ENCODE results near the gene ZC3H14. TPM values are rescaled to one million over a fixed set of nuclear protein-coding genes. Genes with fewer than 3 reads are reported as not detected.

Gene ZC3H14
- polyA plus RNA-seq, 1 of the 3 experiments (the other 2 are of a cell fraction), result 61.5 TPM

DNA sequence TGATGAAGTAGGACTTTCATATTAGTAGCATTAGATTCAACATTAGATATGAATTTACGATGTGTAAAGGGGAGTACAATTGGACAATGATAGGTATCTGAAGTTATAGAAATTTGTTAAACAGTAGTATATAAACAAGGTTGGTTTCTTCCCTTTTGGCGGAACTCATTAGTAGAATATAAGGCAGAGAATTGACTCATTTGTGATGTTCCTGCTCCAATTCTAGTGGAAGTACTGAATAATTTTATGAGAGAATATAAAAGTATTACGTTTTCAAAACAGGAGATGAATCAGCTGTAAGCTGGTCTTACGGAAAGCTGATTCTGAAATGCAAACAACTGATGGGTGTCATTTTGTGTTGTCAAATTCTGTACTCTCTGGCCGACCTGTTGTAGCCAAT lies 13.4 kb downstream of the ZC3H14 start:
- no peak overlapping the region for H2AFZ ChIP-seq (ENCODE audit: low read depth)
- no peaks in the 10 kb centered on the region for H3K27me3 ChIP-seq (ENCODE audit: insufficient read depth)
- H3K9me3 ChIP-seq, result no peaks in the 10 kb centered on the region
- DNase-seq, result no peak
- H3K4me2 ChIP-seq, result no peak overlapping the region
- CTCF ChIA-PET, result interaction anchor here (0.6 to 1.0 kb wide), 2 partner anchors 387 to 1415 kb away, joined by 3 read pairs; no protein-coding TSS in a partner anchor
- H3K4me1 ChIP-seq (ENCODE audit: control insufficient read depth in 1 of 2, insufficient read depth in 2 of 2, low read depth in 1 of 2, low read length in 1 of 2), result no peaks in the 10 kb centered on the region
- peaks cover 7% of the 10 kb centered on the region for H3F3A ChIP-seq (replicated peaks; ENCODE audit: insufficient read depth)
- no peak overlapping the region for H3K27ac ChIP-seq (ENCODE audit: low read depth in 2 of 2, low read length in 1 of 2)
- no peak overlapping the region for H3K9ac ChIP-seq
- POLR2A ChIA-PET, result no interaction called here
- H3K9me2 ChIP-seq, result no peaks in the 10 kb centered on the region
- no peaks in the 10 kb centered on the region for H4K20me1 ChIP-seq (ENCODE audit: insufficient read depth)
- no peak overlapping the region for H3K4me3 ChIP-seq (ENCODE audit: low read depth in 2 of 2, low read length in 1 of 2)
- peaks cover 77 to 89% of the 10 kb centered on the region in 2 experiments for H3K36me3 ChIP-seq (replicated peaks in 1 of 2; ENCODE audit: control insufficient read depth in 1 of 2, insufficient read depth in 2 of 2, low read length in 1 of 2)
- H3K79me2 ChIP-seq (ENCODE audit: insufficient read depth), result peaks cover 5% of the 10 kb centered on the region; the same call in 1 of the 2 replicates
- no peak for TF ChIP-seq FOXJ3 (CRISPR knock-in tag; IDR thresholded peaks at IDR 0.05)
- TF ChIP-seq SIN3A (IDR thresholded peaks at IDR 0.05; ENCODE audit: borderline replicate concordance, low read depth, low read length), result no peak
- no peak for TF ChIP-seq EP300 (IDR thresholded peaks at IDR 0.05; ENCODE audit: borderline replicate concordance in 1 of 2, low read depth in 1 of 2, low read length in 1 of 2)
- no peak for TF ChIP-seq RAD21 (IDR thresholded peaks at IDR 0.05; ENCODE audit: low read length)
- no peak for TF ChIP-seq RCOR1 (IDR thresholded peaks at IDR 0.05; ENCODE audit: low read length)
- no peak for TF ChIP-seq SMC3 (IDR thresholded peaks at IDR 0.05; ENCODE audit: low read depth, low read length)
- no peak for TF ChIP-seq GATA2 (CRISPR knock-in tag; IDR thresholded peaks at IDR 0.05)
- no peak for TF ChIP-seq MEF2A (IDR thresholded peaks at IDR 0.05; ENCODE audit: borderline replicate concordance, low read depth)
- TF ChIP-seq, protein P1, sequence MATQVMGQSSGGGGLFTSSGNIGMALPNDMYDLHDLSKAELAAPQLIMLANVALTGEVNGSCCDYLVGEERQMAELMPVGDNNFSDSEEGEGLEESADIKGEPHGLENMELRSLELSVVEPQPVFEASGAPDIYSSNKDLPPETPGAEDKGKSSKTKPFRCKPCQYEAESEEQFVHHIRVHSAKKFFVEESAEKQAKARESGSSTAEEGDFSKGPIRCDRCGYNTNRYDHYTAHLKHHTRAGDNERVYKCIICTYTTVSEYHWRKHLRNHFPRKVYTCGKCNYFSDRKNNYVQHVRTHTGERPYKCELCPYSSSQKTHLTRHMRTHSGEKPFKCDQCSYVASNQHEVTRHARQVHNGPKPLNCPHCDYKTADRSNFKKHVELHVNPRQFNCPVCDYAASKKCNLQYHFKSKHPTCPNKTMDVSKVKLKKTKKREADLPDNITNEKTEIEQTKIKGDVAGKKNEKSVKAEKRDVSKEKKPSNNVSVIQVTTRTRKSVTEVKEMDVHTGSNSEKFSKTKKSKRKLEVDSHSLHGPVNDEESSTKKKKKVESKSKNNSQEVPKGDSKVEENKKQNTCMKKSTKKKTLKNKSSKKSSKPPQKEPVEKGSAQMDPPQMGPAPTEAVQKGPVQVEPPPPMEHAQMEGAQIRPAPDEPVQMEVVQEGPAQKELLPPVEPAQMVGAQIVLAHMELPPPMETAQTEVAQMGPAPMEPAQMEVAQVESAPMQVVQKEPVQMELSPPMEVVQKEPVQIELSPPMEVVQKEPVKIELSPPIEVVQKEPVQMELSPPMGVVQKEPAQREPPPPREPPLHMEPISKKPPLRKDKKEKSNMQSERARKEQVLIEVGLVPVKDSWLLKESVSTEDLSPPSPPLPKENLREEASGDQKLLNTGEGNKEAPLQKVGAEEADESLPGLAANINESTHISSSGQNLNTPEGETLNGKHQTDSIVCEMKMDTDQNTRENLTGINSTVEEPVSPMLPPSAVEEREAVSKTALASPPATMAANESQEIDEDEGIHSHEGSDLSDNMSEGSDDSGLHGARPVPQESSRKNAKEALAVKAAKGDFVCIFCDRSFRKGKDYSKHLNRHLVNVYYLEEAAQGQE (IDR thresholded peaks at IDR 0.05; ENCODE audit: low read depth, low read length), result no peak
- no peak for TF ChIP-seq POLR2AphosphoS5 (IDR thresholded peaks at IDR 0.05; ENCODE audit: low read depth, low read length)
- no peak for TF ChIP-seq CHD2 (IDR thresholded peaks at IDR 0.05; ENCODE audit: low read length, partially characterized antibody)
- no peak for TF ChIP-seq JUND (IDR thresholded peaks at IDR 0.05)
- no peak for TF ChIP-seq TAF1 (IDR thresholded peaks at IDR 0.05; ENCODE audit: borderline replicate concordance, low read depth, low read length)
- no peak for TF ChIP-seq YY1 (IDR thresholded peaks at IDR 0.05; ENCODE audit: low read depth)
- TF ChIP-seq, protein P2, sequence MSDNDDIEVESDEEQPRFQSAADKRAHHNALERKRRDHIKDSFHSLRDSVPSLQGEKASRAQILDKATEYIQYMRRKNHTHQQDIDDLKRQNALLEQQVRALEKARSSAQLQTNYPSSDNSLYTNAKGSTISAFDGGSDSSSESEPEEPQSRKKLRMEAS (IDR thresholded peaks at IDR 0.05; ENCODE audit: low read depth), result no peak
- 97% methylated on average over 5 of the region's 5 CpGs for WGBS (ENCODE audit: low lambda C conversion rate)

DNA sequence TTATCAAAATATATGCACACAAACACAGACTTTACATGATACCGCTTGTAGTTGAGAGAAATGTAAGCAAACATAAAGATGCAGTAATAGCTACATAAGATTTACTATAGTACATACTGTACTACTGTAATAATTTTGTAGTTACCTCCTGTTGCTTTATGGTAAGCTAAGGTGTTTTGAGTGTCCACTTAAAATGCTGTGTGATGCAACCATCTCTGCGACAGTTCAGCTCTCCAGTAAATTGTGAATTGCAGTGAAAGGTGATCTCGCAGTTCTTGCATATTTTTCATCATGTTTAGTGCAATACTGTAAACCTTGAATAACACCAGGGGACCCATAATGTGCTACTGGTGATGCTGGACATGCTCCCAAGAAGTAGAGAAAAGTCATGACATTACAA lies 21.6 kb downstream of the ZC3H14 start:
- DNase-seq, result no peak
- no peaks in the 10 kb centered on the region for H4K20me1 ChIP-seq (ENCODE audit: insufficient read depth)
- H3K27me3 ChIP-seq (ENCODE audit: insufficient read depth), result no peaks in the 10 kb centered on the region
- no peak overlapping the region for H3K9ac ChIP-seq
- ChIA-PET POLR2A (no interaction called here), CTCF (interaction anchor here (1.0 to 1.2 kb wide), 2 partner anchors 20 to 29 kb away, joined by 3 read pairs; no protein-coding TSS in a partner anchor)
- H3K4me2 ChIP-seq, result no peak overlapping the region
- H3F3A ChIP-seq (replicated peaks; ENCODE audit: insufficient read depth), result peaks cover 7% of the 10 kb centered on the region
- no peaks in the 10 kb centered on the region for H3K9me2 ChIP-seq
- no peaks in the 10 kb centered on the region for H3K4me1 ChIP-seq (ENCODE audit: control insufficient read depth in 1 of 2, insufficient read depth in 2 of 2, low read depth in 1 of 2, low read length in 1 of 2)
- H3K36me3 ChIP-seq (replicated peaks in 1 of 2; ENCODE audit: control insufficient read depth in 1 of 2, insufficient read depth in 2 of 2, low read length in 1 of 2), result peaks cover 69 to 88% of the 10 kb centered on the region in 2 experiments
- no peaks in the 10 kb centered on the region for H3K9me3 ChIP-seq
- H3K27ac ChIP-seq (ENCODE audit: low read depth in 2 of 2, low read length in 1 of 2), result no peak overlapping the region
- 100% methylated on average over 3 of the region's 3 CpGs for WGBS (ENCODE audit: low lambda C conversion rate)
- no peak overlapping the region for H3K4me3 ChIP-seq (ENCODE audit: low read depth in 2 of 2, low read length in 1 of 2)
- H2AFZ ChIP-seq (ENCODE audit: low read depth), result no peak overlapping the region
- peaks cover 19% of the 10 kb centered on the region; the same call in 1 of the 2 replicates for H3K79me2 ChIP-seq (ENCODE audit: insufficient read depth)
- TF ChIP-seq YY1 (IDR thresholded peaks at IDR 0.05; ENCODE audit: low read depth), result no peak
- TF ChIP-seq TAF1 (IDR thresholded peaks at IDR 0.05; ENCODE audit: borderline replicate concordance, low read depth, low read length), result no peak
- TF ChIP-seq MXI1 (IDR thresholded peaks at IDR 0.05; ENCODE audit: low read depth, low read length), result no peak
- TF ChIP-seq RCOR1 (IDR thresholded peaks at IDR 0.05; ENCODE audit: low read length), result no peak
- TF ChIP-seq NFIC (IDR thresholded peaks at IDR 0.05; ENCODE audit: borderline replicate concordance), result no peak
- TF ChIP-seq, protein P3, sequence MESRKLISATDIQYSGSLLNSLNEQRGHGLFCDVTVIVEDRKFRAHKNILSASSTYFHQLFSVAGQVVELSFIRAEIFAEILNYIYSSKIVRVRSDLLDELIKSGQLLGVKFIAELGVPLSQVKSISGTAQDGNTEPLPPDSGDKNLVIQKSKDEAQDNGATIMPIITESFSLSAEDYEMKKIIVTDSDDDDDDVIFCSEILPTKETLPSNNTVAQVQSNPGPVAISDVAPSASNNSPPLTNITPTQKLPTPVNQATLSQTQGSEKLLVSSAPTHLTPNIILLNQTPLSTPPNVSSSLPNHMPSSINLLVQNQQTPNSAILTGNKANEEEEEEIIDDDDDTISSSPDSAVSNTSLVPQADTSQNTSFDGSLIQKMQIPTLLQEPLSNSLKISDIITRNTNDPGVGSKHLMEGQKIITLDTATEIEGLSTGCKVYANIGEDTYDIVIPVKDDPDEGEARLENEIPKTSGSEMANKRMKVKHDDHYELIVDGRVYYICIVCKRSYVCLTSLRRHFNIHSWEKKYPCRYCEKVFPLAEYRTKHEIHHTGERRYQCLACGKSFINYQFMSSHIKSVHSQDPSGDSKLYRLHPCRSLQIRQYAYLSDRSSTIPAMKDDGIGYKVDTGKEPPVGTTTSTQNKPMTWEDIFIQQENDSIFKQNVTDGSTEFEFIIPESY (IDR thresholded peaks at IDR 0.05; ENCODE audit: borderline replicate concordance, low read depth), result no peak
- no peak for TF ChIP-seq TCF12 (IDR thresholded peaks at IDR 0.05)
- TF ChIP-seq, protein P4, sequence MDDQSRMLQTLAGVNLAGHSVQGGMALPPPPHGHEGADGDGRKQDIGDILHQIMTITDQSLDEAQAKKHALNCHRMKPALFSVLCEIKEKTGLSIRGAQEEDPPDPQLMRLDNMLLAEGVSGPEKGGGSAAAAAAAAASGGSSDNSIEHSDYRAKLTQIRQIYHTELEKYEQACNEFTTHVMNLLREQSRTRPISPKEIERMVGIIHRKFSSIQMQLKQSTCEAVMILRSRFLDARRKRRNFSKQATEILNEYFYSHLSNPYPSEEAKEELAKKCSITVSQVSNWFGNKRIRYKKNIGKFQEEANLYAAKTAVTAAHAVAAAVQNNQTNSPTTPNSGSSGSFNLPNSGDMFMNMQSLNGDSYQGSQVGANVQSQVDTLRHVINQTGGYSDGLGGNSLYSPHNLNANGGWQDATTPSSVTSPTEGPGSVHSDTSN (IDR thresholded peaks at IDR 0.05), result no peak
- TF ChIP-seq CHD2 (IDR thresholded peaks at IDR 0.05; ENCODE audit: low read length, partially characterized antibody), result no peak
- TF ChIP-seq TEAD4 (IDR thresholded peaks at IDR 0.05; ENCODE audit: borderline replicate concordance, insufficient read depth), result no peak
- no peak for TF ChIP-seq FOSL2 (IDR thresholded peaks at IDR 0.05; ENCODE audit: borderline replicate concordance, low read depth)
- no peak for TF ChIP-seq EZH2phosphoT487 (IDR thresholded peaks at IDR 0.05; ENCODE audit: borderline replicate concordance, low read depth)

All from SK-N-SH (cell line).